Testis (tissue), 2 donors: ENCODE measurements around the gene RAX.

Source experiments
- POLR2A ChIP-seq: fragments of 450-650 bp; IDR thresholded peaks from one replicate; pipeline ENCODE4 v1.6.1; 2017; ENCODE audit warnings: antibody characterized with exemption, mild to moderate bottlenecking, moderate library complexity
- TF ChIP-seq, protein P1 (sequence below), 3 experiments: fragments of 450-650 bp in 2 of 3; fragments of 200-600 bp in 1 of 3; sonication (generic) in 1 of 3; IDR thresholded peaks; one replicate each; pipeline ENCODE4 v1.5.1; 2016 to 2019; ENCODE audit warnings: antibody characterized with exemption in 3 of 3, mild to moderate bottlenecking in 2 of 3, moderate library complexity in 1 of 3

DNA sequence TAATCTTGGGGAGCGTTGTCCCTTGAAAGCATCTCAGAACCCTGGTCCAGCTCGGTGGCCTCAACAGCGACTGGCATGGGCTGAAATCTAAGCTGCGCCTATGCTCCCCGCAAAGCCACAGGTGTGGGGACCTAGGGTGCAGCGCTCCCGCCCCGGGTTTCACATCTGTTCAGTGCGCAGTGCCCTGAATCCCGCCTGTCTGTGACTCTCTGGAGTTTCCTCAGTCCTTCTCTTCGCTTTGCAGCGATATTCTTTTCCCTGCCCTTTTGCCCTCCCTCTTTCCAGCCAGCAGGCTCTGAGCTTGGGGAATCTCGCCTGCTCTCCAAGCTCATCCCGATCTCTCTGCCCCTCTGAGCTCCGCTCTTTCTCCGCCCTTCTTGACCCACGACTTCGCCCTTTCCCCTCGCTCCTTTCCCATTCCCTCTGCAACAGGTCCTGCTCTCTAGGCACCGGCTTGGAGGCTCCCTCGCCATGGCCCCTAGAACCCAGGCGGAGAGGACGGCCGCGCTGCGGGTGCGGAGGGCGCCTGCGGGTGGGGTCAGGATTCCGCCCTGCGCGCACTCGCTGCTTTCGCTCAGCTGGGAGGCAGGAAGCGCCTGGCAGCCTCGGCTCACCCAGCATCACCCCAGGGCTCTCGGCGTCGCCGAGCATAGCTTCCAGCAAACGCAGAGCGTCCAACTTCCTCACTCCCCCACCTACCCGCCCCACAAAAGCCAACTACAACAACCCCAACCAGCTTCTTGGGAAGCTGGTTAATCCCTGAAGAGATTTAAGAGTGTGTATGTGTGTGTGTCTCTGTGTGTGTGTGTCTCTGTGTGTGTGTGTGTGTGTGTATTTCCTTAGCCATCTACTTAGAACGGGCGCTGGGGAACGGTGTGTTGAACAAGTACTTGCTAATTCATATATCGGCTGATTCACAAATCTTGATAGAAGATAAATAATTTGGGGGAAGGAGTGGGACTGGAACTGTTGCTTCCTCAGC lies 52.2 kb downstream of the RAX start:
- TF ChIP-seq, protein P1, sequence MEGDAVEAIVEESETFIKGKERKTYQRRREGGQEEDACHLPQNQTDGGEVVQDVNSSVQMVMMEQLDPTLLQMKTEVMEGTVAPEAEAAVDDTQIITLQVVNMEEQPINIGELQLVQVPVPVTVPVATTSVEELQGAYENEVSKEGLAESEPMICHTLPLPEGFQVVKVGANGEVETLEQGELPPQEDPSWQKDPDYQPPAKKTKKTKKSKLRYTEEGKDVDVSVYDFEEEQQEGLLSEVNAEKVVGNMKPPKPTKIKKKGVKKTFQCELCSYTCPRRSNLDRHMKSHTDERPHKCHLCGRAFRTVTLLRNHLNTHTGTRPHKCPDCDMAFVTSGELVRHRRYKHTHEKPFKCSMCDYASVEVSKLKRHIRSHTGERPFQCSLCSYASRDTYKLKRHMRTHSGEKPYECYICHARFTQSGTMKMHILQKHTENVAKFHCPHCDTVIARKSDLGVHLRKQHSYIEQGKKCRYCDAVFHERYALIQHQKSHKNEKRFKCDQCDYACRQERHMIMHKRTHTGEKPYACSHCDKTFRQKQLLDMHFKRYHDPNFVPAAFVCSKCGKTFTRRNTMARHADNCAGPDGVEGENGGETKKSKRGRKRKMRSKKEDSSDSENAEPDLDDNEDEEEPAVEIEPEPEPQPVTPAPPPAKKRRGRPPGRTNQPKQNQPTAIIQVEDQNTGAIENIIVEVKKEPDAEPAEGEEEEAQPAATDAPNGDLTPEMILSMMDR (IDR thresholded peaks at IDR 0.05): no peak
- TF ChIP-seq POLR2A: no peak
